GM20000 (cell line): ENCODE measurements around the gene SELENOO.

Source experiments
- DNase-seq: peaks from one replicate; pipeline ENCODE4 v3.0.0; 2012; ENCODE audit warnings: low spot score
- CTCF ChIP-seq: IDR thresholded peaks from 2 replicates; pipeline ENCODE4 v1.5.1; 2012; ENCODE audit warnings: mild to moderate bottlenecking, control low read depth; ENCODE audit errors: extremely low read depth, missing control alignments

Gene SELENOO

GRCh38 chr22:50200461-50201190 lies at the start of gene SELENOO:
Gene SELENOO (plus strand): TSS chr22:50201011. CDS start chr22:50201037, 26 bp downstream.
- peak; percentile 100 for DNase-seq
- TF ChIP-seq CTCF: no peak

- DNase-seq: no peak
- no peak for TF ChIP-seq CTCF
Measured at GRCh38 chr22:50151571-50152537, 49.0 kb upstream of the SELENOO start.

GRCh38 chr22:50153056-50153755 lies 47.6 kb upstream of the SELENOO start:
- DNase-seq: no peak
- TF ChIP-seq CTCF: no peak

GRCh38 chr22:50153756-50154140 lies 47.1 kb upstream of the SELENOO start:
- no peak for TF ChIP-seq CTCF
- DNase-seq: no peak

- DNase-seq: no peak
- no peak for TF ChIP-seq CTCF
Measured at GRCh38 chr22:50157709-50158375, 43.0 kb upstream of the SELENOO start.

- no peak for DNase-seq
- TF ChIP-seq CTCF: no peak
Measured at GRCh38 chr22:50160947-50161346, 39.9 kb upstream of the SELENOO start.
